ENCODE results near the gene CEP170B.

GRCh38 chr14:104874571-104875411, 9.7 kb downstream of the CEP170B start:
- TF ChIP-seq ZNF8 (CRISPR knock-in tag; IDR thresholded peaks at IDR 0.05) (no peak), ZNF70 (CRISPR knock-in tag; IDR thresholded peaks at IDR 0.05) (no peak), CREB5 (CRISPR knock-in tag; IDR thresholded peaks at IDR 0.05; ENCODE audit: low read depth) (no peak), ARNTL (CRISPR knock-in tag; IDR thresholded peaks at IDR 0.05; ENCODE audit: borderline replicate concordance, low read depth) (no peak), PATZ1 (CRISPR knock-in tag; IDR thresholded peaks at IDR 0.05; ENCODE audit: borderline replicate concordance) (no peak), RARB (CRISPR knock-in tag; IDR thresholded peaks at IDR 0.05) (no peak), POU6F1 (CRISPR knock-in tag; IDR thresholded peaks at IDR 0.05; ENCODE audit: borderline replicate concordance, low read depth) (no peak), ZFP3 (CRISPR knock-in tag; IDR thresholded peaks at IDR 0.05) (no peak), TOX (CRISPR knock-in tag; IDR thresholded peaks at IDR 0.05; ENCODE audit: borderline replicate concordance) (no peak)

Measured in SK-N-SH treated with all-trans-retinoic acid at 6 μM for 48 hours (cell line).